Activated CD4-positive, alpha-beta T cell treated with anti-CD3 and anti-CD28 coated beads, Interleukin-2, amount 50 U/mL, for 24 hours (primary cell): ENCODE data around the gene NOTO.
"Not testable (repeated sequence)": the region's sequence is repeated elsewhere in the genome, so short reads cannot be mapped to it uniquely, and the experiment has no call there.

Source experiments
- DNase-seq, 2 donors: peaks; one replicate each; pipeline ENCODE4 v3.0.0-alpha.2; 2020; ENCODE audit warnings: low read depth in 1 of 2, low spot score in 1 of 2

NOTO gene

GRCh38 chr2:73197579-73197978 is 4.8 kb upstream of the NOTO start:
- no peak for DNase-seq

- not testable (repeated sequence) for DNase-seq
Measured at GRCh38 chr2:73200281-73200680, 2.1 kb upstream of the NOTO start.

GRCh38 chr2:73203055-73203681 is 794 bp downstream of the NOTO start:
- DNase-seq: no peak

GRCh38 chr2:73205611-73206010 is 3.2 kb downstream of the NOTO start:
- no peak for DNase-seq

GRCh38 chr2:73208258-73208657 is 5.9 kb downstream of the NOTO start:
- DNase-seq: no peak

- DNase-seq: no peak
Measured at GRCh38 chr2:73210019-73210418, 7.6 kb downstream of the NOTO start.

GRCh38 chr2:73210696-73211095 is 8.3 kb downstream of the NOTO start:
- DNase-seq: no peak

- DNase-seq: no peak
Measured at GRCh38 chr2:73212098-73212447, 9.7 kb downstream of the NOTO start.

- peak; percentile 50 to 61 for DNase-seq
Measured at GRCh38 chr2:73212448-73213176, 10.2 kb downstream of the NOTO start.

- peak; percentile 87 to 90 for DNase-seq
Measured at GRCh38 chr2:73214120-73215035, 12.0 kb downstream of the NOTO start, which contains the start of gene SMYD5. TSS of gene SMYD5 (plus strand) at chr2:73214245. CDS start at chr2:73214267, 22 bp downstream.

GRCh38 chr2:73215254-73215653 is 12.9 kb downstream of the NOTO start:
- no peak for DNase-seq

- no peak for DNase-seq
Measured at GRCh38 chr2:73217160-73217559, 14.8 kb downstream of the NOTO start.

GRCh38 chr2:73217826-73218225 is 15.5 kb downstream of the NOTO start:
- DNase-seq: no peak

- DNase-seq: no peak
Measured at GRCh38 chr2:73218298-73218697, 15.9 kb downstream of the NOTO start.

GRCh38 chr2:73223821-73224220 is 21.4 kb downstream of the NOTO start:
- DNase-seq: no peak

GRCh38 chr2:73225513-73226360 is 23.4 kb downstream of the NOTO start:
- DNase-seq: no peak

GRCh38 chr2:73227086-73227485 is 24.7 kb downstream of the NOTO start:
- DNase-seq: no peak

GRCh38 chr2:73228631-73229030 is 26.3 kb downstream of the NOTO start:
- DNase-seq: no peak

GRCh38 chr2:73232403-73233153 is 30.2 kb downstream of the NOTO start:
- DNase-seq: no peak
